Germinal center (tissue), 1 donor: ENCODE data around the gene DPF3.

ENCODE experiments used
- DNase-seq: peaks from one replicate; pipeline ENCODE4 v3.0.0; 2012; ENCODE audit warnings: mixed read lengths, low spot score

Gene DPF3

DNA sequence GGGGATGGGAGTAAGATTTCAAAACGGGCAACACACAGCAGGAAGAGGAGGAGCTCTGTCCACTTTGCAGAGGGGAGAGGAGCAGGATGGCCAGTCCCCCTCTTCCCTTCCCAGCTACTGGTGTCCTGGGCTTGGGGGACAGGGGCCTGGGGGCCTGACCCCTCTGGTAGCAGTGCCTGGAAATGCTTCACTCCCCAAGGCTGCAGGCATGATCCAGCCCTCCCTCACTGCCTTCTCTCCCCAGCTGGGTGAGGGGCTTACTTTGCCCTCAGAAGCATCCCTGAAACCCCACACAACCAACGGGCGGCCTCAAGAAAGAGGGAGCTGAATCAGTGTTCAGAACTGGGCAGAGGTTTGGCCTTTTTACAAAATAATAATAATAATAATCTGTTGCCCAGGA, 279.5 kb downstream of the DPF3 start:
- DNase-seq, result no peak

- DNase-seq, result no peak
These were observed 280.0 kb downstream of the DPF3 start for GRCh38 chr14:72613975-72614319.

GRCh38 chr14:72613231-72613974, 280.5 kb downstream of the DPF3 start:
- DNase-seq, result no peak

GRCh38 chr14:72612041-72612440, 281.9 kb downstream of the DPF3 start:
- DNase-seq, result no peak

DNA sequence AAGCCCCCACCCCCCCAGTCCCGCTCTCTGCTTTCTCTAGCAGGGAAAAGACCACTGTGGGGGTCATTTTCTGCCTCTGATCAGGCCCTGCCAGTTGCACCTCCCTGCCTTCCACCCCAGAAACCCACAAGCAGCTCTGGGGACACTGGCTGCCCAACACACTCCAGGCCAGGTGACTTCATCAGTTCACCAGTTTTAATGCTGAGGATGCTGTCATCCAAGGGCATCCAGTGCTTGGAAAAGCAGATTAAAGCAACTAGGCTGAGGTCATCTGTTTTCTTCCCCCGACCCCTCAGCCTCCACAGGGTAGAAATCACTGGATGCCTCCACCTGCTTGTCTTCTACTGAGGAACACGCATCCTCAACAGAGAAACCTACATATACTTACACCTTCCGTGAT, 282.4 kb downstream of the DPF3 start:
- DNase-seq, result no peak

DNA sequence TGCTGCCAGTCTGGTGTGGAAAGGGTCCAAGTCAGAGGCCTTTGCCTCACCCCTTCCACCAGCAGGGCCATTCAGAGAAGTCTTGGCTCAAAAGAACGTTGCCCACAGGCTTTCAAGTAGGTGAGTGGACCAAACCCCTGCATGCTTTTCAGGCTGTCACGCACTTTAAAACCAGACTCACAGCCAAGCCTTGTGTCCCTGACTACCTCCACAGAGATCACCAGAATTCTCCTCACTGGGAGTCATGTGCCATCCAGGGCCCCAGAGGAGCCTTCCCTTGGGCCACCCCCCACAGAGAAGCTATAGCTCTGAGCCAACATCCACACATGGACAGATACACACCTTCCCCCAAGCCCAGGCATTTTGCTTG, 283.1 kb downstream of the DPF3 start:
- DNase-seq, result no peak

DNA sequence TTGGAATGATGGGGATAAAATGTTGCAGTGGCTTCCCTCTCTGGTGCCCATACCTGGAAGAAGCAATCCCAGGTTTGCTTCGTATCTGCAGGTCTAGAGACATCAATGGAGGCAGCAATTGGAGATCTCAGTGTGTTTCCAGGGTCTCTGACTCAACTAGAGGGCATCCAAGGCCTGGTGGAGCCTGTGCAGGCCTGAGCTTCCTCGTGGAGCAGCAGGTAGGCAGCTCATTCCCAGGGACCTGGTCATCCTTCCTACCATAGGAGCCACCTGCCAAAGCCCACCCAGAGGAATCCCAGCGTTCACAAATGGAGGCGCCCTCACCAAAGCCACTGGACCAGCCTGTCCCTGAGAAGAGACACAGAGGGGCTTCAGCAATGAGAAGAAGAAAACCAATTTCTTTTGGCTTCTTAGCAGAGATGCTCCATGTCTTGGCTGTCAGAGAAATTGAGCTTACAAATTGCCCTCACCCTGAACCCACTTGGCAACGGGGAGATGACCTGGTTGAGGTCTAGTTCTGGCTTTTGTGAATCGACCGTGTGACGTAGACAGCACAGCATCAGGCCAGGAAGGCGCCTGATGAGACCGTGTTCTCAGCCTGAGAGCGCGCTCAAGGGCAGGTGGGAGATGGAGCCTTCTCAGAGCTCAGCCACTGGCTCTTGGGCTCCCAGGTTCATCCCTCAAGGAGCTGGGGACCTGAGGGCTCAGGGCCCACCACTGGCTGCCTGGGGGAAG, 283.6 kb downstream of the DPF3 start:
- DNase-seq, result no peak

GRCh38 chr14:72609205-72609916, 284.5 kb downstream of the DPF3 start:
- DNase-seq, result no peak

- DNase-seq, result no peak
These were observed 285.3 kb downstream of the DPF3 start for GRCh38 chr14:72608391-72609204.

GRCh38 chr14:72607386-72608130, 286.3 kb downstream of the DPF3 start:
- DNase-seq, result no peak

GRCh38 chr14:72606879-72607278, 287.0 kb downstream of the DPF3 start:
- no peak for DNase-seq

DNA sequence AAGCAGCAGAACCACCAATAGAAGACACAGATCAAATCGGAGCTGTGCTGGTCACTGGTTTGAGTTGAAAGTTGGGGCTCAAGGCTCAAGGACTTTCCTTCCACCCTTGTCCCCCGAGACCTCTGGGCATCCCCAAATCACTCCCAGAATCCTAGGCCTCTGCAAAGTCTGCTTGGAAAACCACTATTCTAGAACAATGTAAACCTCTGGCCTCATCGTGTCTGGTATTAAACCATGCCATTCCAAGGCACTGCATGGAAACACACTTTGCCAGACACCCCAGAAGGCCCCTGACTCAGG, 288.0 kb downstream of the DPF3 start:
- DNase-seq, result no peak

DNA sequence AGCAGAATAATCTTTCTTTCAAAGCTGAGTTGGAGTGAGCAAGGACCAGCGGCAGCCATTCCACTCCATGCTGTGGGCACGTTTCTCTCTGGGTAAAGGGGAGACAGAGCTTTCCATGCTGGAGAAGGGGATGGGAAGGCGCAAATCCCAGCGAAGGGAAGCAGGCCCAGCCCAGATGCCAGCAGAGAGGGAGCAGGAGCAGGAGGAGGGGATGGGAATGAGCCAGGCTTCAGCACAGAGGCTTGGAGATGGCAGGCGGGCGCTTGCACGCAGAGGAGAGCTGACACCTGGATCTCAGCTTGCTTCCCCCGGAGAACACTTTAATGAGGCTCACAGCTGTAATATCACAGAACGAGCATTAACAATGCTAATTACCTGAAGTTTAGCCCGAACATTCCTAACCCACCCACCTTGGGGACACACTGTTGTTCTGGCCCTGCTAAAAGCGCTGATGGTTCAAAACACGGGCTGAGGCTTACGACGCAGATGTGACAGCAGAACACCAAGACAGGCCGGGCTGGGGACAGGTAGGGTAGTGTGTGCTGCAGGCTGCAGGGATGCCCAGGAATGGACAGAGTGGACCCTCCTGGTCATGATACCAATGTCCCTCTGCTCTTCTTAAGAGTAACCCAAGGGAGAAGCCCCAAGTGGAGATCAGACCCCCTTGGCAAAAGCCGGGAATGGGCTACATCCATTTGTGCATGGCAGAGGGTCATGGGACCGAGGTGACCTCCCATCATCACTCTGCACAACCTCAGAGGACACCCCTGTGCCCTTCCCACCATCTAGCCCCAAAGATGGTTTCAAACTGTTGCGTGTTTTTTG, 288.6 kb downstream of the DPF3 start:
- DNase-seq, result no peak

DNA sequence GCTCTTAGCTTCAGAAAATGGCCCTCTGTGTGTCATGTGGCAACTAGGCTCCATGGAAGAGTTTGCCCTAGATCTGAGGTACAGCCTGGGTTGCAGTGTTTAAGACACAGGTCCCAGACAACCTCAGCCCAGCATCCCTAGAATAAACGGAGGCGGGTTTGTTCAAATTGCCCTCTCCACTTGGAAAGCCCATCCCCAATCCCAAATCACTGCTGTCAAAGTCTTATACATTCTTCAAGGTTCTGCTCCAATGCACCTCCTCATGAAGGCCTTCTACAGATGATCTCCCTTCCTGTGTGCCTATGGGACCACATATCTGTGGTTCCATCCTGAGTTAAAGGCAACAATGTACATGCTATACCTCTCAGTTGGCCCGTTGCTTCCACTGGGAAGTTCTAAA, 289.8 kb downstream of the DPF3 start:
- DNase-seq, result no peak

DNA sequence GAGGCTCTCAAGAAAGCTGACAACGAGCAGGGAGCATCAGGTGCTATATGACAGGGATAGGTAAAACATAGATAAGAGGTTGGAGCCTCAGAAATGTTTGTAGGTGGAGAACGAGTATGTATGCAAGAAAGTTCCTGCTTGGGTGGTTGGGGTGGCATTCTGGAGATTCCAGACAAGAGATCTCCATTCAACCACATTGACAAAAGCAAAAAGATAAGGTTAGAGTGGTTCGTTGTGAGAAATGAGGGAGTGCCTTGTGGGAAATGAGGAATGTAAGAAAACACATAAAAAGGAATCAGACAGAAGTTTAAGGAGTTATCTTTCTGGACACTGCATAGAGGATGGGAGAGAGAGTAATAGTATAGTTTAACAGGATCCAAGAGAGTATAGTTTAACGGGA, 290.3 kb downstream of the DPF3 start:
- no peak for DNase-seq

- no peak for DNase-seq
These were observed 293.2 kb downstream of the DPF3 start for GRCh38 chr14:72600551-72601330.

DNA sequence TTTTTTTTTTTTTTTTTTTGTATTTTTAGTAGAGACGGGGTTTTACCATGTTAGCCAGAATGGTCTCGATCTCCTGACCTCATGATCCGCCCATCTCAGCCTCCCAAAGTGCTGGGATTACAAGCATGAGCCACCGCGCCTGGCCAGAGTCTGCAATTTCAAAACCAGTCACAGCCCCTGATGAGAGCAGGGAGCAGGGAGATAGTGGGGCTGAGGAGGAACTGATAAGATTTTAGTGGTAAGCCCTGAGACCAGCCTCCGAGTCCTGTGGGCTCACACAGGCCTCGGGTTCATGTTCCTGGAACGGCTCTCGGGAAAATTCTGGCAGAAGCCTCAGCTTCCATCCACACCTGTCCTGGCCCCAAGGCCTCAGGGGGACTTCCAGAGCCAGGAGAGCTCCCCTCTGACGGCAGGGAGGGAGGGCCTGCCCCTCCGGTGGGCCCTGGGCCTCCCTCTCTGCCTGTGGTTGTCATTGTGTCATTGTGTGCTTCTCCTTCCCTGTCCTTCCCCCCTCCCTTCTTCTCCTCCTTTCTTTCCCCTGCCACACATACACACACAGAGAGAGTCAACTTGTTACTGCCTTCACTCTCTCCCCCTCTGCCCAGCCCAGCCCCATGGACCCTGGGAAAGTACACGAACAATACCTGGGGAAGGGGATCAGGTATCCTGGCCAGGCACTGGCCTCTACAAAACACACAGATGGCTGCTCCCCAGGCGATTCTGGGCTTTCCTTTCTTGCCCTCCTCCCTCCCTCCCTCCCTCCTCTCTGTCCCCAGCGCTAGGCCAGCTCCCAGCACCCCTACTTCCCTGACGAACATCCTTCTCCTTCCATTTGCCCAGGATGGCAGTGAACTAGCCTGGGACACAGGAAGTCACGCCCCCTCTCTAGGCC, 294.1 kb downstream of the DPF3 start:
- DNase-seq, result no peak

- peak; percentile 78 for DNase-seq
These were observed 295.6 kb downstream of the DPF3 start for GRCh38 chr14:72598306-72598705.
